Breast epithelium (tissue), 4 donors: Measurements from ENCODE around the gene ZMAT5. TPM values are rescaled to one million over a fixed set of nuclear protein-coding genes. Genes with fewer than 3 reads are reported as not detected.

Experiments
- DNase-seq, 2 donors: peaks; one replicate each; pipeline ENCODE4 v3.0.0-alpha.2; 2019; ENCODE audit warnings: low spot score in 2 of 2
- H3K27ac ChIP-seq, 2 donors: fragments of 200-600 bp; sonication (generic) in 1 of 2; one replicate each; pipeline ENCODE4 v1.5.1; 2016 to 2019; ENCODE audit warnings: mild to moderate bottlenecking in 1 of 2
- H3K27me3 ChIP-seq, 2 donors: fragments of 200-600 bp; sonication (generic) in 1 of 2; one replicate each; pipeline versions ENCODE4 v1.5.1 to v1.6.0; 2017 to 2019; ENCODE audit warnings: control low read depth in 1 of 2, mild to moderate bottlenecking in 1 of 2
- H3K36me3 ChIP-seq: fragments of 200-600 bp; one replicate; pipeline ENCODE4 v1.5.1; 2019
- H3K4me1 ChIP-seq, 2 donors: fragments of 200-600 bp; sonication (generic); one replicate each; pipeline ENCODE4 v1.5.1; 2016 to 2019; ENCODE audit warnings: control low read depth in 1 of 2
- H3K4me3 ChIP-seq, 3 donors: fragments of 200-600 bp; sonication (generic); 1 replicate in 2 of 3; 2 replicates in 1 of 3; pipeline ENCODE4 v1.5.1; 2016 to 2019; ENCODE audit warnings: mild to moderate bottlenecking in 3 of 3, moderate library complexity in 2 of 3
- H3K9me3 ChIP-seq, 2 donors: fragments of 200-600 bp; sonication (generic) in 1 of 2; one replicate each; pipeline ENCODE4 v1.5.1; 2016 to 2019; ENCODE audit warnings: control low read depth in 1 of 2
- POLR2A ChIP-seq: fragments of 450-650 bp; IDR thresholded peaks from one replicate; pipeline ENCODE4 v1.6.1; 2016; ENCODE audit warnings: antibody characterized with exemption, mild to moderate bottlenecking, moderate library complexity
- POLR2AphosphoS5 ChIP-seq, 3 donors: sonication (generic); formaldehyde crosslinking; IDR thresholded peaks; one replicate each; pipeline ENCODE4 v1.6.1; 2017; ENCODE audit warnings: antibody characterized with exemption in 3 of 3
- intact Hi-C: fragments of 100-400 bp; cut with DNase I; formaldehyde crosslinking; loops from one replicate; pipeline ENCODE4 v1.15.1; 2023; ENCODE audit warnings: low total_unique reads
- total RNA-seq, 3 donors: library from RNA; depleted of rRNA; stranded (reverse); fragments of >200 nt; gene quantifications; one replicate each; pipeline ENCODE4 v1.1.0, GENCODE V29; 2016
- TF ChIP-seq, protein P1 (sequence below), 3 donors: fragments of 450-650 bp; IDR thresholded peaks; one replicate each; pipeline ENCODE4 v1.5.1; 2016 to 2017; ENCODE audit warnings: antibody characterized with exemption in 3 of 3, mild to moderate bottlenecking in 3 of 3, moderate library complexity in 3 of 3

ZMAT5 gene
- total RNA-seq, 3 donors from 2014 or later, result 22.5 to 26.2 (median 23.0) TPM

DNA sequence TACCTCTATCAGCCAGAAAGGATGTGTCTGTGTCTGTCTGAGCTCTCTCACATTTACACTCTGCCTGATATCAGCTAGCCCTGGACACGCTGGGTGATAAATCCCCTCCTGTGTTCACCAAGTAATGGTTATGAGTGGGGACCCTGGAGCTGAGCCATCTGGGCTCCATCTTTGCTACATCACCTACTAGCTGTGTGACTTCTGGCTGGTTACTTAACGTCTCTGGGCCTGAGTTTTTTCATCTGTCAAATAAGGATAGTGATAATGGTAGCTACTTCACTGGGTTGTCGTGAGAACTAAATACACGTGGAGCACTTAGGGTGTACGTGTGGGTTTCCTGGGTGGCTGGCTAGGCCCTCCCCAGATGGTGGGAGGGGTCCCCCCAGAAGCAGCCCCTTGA, 23.3 kb upstream of the ZMAT5 start:
- intact Hi-C loops, result no loop called here
- no peak overlapping the region for H3K4me3 ChIP-seq
- peaks cover 5% of the 10 kb centered on the region for H3K36me3 ChIP-seq
- TF ChIP-seq, protein P1, sequence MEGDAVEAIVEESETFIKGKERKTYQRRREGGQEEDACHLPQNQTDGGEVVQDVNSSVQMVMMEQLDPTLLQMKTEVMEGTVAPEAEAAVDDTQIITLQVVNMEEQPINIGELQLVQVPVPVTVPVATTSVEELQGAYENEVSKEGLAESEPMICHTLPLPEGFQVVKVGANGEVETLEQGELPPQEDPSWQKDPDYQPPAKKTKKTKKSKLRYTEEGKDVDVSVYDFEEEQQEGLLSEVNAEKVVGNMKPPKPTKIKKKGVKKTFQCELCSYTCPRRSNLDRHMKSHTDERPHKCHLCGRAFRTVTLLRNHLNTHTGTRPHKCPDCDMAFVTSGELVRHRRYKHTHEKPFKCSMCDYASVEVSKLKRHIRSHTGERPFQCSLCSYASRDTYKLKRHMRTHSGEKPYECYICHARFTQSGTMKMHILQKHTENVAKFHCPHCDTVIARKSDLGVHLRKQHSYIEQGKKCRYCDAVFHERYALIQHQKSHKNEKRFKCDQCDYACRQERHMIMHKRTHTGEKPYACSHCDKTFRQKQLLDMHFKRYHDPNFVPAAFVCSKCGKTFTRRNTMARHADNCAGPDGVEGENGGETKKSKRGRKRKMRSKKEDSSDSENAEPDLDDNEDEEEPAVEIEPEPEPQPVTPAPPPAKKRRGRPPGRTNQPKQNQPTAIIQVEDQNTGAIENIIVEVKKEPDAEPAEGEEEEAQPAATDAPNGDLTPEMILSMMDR (IDR thresholded peaks at IDR 0.05), result no peak
- TF ChIP-seq POLR2AphosphoS5 (IDR thresholded peaks at IDR 0.05) (no peak), POLR2A (no peak)
- H3K4me1 ChIP-seq, result peaks cover 0 to under 1% of the 10 kb centered on the region in 2 donors
- no peak overlapping the region for H3K27ac ChIP-seq
- no peaks in the 10 kb centered on the region for H3K9me3 ChIP-seq
- no peak for DNase-seq
- H3K27me3 ChIP-seq, result no peaks in the 10 kb centered on the region

- Histone ChIP-seq H3K9me3 (no peaks in the 10 kb centered on the region), H3K36me3 (peaks cover 5% of the 10 kb centered on the region), H3K27me3 (no peaks in the 10 kb centered on the region), H3K4me3 (no peak overlapping the region), H3K27ac (no peak overlapping the region), H3K4me1 (peaks cover 2 to 8% of the 10 kb centered on the region in 2 donors)
- TF ChIP-seq POLR2A (no peak), POLR2AphosphoS5 (IDR thresholded peaks at IDR 0.05) (no peak)
- intact Hi-C loops, result no loop called here
- DNase-seq, result no peak
These were observed 21.8 kb upstream of the ZMAT5 start for GRCh38 chr22:29788339-29789279.

GRCh38 chr22:29787371-29787980, 20.7 kb upstream of the ZMAT5 start:
- intact Hi-C loops, result no loop called here

DNA sequence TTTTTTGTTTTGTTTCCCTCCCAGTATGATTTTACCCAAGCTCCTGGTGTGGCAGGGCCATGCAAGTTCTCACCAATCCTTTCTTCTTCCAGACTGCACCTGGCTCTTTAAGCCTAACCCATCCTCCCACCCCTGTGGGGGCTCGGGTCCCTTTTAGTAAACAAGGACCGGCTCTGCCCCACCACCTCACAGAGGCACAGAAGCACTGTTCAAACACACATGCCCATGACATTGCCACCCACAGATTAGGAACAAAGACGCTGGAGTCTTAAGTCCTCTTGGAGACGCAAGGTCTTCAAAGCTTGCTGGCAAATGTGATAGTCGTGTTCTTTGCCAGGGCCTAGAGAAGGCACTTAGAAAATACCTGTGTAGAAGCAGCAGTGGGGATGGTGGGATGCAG, 19.2 kb upstream of the ZMAT5 start:
- Histone ChIP-seq H3K36me3 (no peaks in the 10 kb centered on the region), H3K9me3 (no peaks in the 10 kb centered on the region), H3K4me1 (peaks cover 7 to 18% of the 10 kb centered on the region in 2 donors), H3K4me3 (no peak overlapping the region), H3K27me3 (no peaks in the 10 kb centered on the region), H3K27ac (no peak overlapping the region)
- intact Hi-C loops, result no loop called here
- DNase-seq, result no peak
- no peak for TF ChIP-seq POLR2A
- no peak for TF ChIP-seq POLR2AphosphoS5 (IDR thresholded peaks at IDR 0.05)
- TF ChIP-seq, protein P1 (IDR thresholded peaks at IDR 0.05), result no peak

More at GRCh38 chr22:29787371-29787980, 20.7 kb upstream of the ZMAT5 start:
- H3K4me3 ChIP-seq, result no peak overlapping the region
- H3K4me1 ChIP-seq, result peaks cover 2 to 8% of the 10 kb centered on the region in 2 donors
- peak overlapping the region; percentile 23 to 34 for H3K27ac ChIP-seq
- TF ChIP-seq POLR2A (no peak), POLR2AphosphoS5 (IDR thresholded peaks at IDR 0.05) (no peak)
- TF ChIP-seq, protein P1 (IDR thresholded peaks at IDR 0.05), result no peak
- H3K36me3 ChIP-seq, result no peaks in the 10 kb centered on the region
- no peaks in the 10 kb centered on the region for H3K27me3 ChIP-seq
- no peaks in the 10 kb centered on the region for H3K9me3 ChIP-seq
- no peak for DNase-seq

- TF ChIP-seq, protein P1 (IDR thresholded peaks at IDR 0.05), result no peak
- TF ChIP-seq POLR2AphosphoS5 (IDR thresholded peaks at IDR 0.05) (peak in 1 of 3 donors; percentile 17), POLR2A (no peak)
- no peak overlapping the region for H3K4me3 ChIP-seq
- peaks cover 7 to 21% of the 10 kb centered on the region in 2 donors for H3K4me1 ChIP-seq
- H3K36me3 ChIP-seq, result no peaks in the 10 kb centered on the region
- peak overlapping the region; percentile 62 to 78 for H3K27ac ChIP-seq
- no peaks in the 10 kb centered on the region for H3K27me3 ChIP-seq
- DNase-seq, result peak in 1 of 2 donors; percentile 28
- H3K9me3 ChIP-seq, result no peaks in the 10 kb centered on the region
- intact Hi-C loops, result loop anchor here (5.0 kb wide), 1 partner anchor 792 kb away; no protein-coding TSS in a partner anchor
These were observed 17.9 kb upstream of the ZMAT5 start for GRCh38 chr22:29784451-29785361.
